Measurements from ENCODE around the gene WDR74.
"Not testable (repeated sequence)": the region's sequence is repeated elsewhere in the genome, so short reads cannot be mapped to it uniquely, and the experiment has no call there.

WDR74 gene

DNA sequence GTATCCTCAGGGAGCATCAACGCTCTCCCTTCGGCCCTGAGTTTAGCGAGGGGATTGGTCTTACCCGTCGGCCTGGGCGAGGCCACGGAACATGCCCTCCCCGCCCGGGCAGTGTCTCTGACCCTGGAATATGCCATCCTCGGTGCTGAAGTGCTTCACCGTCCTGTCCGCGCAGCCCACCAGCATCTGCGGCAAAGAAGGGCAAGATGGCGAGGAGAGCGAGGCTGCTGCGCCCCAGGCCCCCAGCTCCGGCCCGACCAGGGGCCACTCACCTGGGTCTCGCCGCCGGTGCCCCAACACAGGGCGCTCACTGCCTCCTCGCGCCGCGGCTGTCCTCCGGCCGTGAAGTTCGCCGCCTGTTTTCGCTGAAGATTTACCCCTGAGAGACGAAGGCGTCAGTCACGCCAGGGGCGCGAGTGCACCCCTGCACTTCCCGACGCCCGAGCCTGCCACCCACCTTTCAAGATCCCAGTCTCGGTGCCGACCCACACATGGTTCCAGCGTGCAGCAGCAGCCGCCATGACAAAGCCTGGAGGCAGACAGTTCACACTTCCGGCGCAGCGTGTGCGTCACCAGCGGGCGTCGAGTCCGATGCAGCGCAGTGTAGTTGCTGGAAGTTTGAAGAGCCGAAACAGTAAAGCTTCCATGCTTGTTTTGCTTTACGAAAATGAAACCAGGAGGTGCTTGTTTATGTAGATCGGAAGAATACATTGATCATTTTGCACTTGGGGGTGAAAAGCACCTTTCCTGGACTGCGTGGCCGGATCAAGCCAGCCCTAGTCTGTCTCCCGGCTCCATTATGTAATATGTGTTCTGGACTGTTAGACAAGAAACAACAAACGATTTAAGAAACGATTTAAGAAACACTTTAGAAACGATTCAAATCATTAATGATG lies at the start of gene WDR74:
TSS of gene WDR74 (minus strand) at position 541 of the 896 bp plus-strand sequence. CDS start at position 521, 20 bp downstream.
- DNase-seq, result peak; percentile 90

DNA sequence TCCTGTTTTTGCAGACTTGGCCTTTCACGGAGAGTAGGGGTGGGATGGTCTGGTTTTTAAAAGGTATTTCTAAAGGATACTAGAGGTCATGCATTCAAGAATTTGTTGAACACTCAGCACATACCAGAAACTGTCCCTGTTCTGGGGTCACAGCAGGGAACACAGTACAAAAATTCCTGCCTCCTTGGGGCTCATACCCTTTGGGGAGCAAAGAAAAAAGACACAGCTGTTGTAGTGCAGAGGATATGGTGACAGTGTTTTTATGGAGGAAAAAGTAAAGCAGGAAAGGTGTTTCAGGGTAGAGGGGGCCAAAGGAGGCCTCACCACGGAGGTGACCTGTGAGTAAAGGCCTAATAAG lies 49.7 kb upstream of the WDR74 start:
- no peak for DNase-seq

DNA sequence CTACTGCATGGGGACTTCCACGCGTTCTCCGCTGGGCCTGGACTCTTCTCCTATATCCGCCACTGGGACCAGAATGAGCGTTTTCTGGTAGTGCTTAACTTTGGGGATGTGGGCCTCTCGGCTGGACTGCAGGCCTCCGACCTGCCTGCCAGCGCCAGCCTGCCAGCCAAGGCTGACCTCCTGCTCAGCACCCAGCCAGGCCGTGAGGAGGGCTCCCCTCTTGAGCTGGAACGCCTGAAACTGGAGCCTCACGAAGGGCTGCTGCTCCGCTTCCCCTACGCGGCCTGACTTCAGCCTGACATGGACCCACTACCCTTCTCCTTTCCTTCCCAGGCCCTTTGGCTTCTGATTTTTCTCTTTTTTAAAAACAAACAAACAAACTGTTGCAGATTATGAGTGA lies 49.0 kb upstream of the WDR74 start:
- no peak for DNase-seq

DNA sequence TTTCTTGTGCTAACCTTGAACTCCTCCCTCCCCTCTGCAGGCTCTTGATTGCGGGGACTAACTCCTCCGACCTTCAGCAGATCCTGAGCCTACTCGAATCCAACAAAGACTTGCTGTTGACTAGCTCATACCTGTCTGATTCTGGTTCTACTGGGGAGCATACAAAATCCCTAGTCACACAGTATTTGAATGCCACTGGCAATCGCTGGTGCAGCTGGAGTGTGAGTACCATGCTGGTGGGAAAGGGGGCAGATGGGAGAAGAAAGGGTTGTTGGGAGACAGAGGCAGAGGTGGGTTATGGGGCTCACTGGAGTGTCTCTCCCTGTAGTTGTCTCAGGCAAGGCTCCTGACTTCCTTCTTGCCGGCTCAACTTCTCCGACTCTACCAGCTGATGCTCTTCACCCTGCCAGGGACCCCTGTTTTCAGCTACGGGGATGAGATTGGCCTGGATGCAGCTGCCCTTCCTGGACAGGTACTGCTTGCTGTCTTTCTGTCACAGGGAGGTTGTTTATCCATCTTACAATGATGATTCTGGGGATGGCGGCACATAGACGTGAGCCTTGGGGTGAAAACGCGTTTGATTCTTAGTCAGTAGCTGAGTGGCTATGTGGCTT lies 45.9 kb upstream of the WDR74 start:
- no peak for DNase-seq

- DNase-seq, result no peak
These were observed 44.3 kb upstream of the WDR74 start for GRCh38 chr11:62883673-62884072.

GRCh38 chr11:62882788-62883501 lies 43.6 kb upstream of the WDR74 start:
- no peak for DNase-seq

DNA sequence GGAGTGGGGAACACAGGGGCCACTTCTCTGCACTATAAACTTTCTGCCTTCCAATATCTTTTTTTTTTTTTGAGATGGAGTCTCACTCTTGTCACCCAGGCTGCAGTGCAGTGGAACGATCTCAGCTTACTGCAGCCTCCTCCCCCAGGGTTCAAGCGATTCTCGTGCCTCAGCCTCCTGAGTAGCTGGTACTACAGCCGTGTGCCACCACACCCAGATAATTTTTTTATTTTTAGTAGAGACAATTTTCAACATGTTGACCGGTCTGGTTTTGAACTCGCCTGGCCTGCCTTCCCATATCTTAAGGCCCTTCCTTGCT lies 43.0 kb upstream of the WDR74 start:
- no peak for DNase-seq

DNA sequence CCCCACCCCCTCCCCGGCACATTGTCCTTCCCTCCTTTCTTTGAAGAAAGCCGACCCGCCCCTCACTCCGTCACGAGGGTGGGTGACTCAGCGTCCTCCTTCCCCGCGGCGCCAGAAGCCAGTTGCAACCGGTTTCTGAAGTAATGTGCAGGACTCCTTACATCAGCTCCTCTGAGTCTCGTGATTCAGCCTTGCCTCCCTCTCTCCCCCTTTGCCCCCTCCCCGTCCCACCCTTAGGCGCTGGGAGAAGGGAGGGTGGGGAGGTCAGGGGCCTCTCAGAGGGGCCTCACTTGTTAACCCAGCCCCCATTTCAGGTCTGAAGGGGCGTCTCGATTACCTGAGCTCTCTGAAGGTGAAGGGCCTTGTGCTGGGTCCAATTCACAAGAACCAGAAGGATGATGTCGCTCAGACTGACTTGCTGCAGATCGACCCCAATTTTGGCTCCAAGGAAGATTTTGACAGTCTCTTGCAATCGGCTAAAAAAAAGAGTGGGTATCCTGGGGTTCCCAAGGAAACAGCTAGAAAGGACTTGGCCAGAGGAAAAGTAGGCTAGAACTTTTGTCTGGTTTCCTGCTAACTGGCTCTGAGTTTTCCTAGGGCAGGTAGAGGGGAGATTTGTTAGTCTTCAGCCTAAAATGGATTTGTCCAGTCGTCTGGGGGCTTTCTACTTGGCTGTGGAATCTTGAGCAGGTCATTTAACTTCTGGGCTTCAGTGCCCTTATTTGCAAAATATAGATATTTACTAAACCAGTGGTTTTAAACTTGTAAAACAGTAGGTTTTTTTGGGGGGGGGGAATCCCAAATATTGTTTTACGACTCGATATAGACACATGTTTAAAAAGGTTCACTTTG lies 42.4 kb upstream of the WDR74 start:
- peak; percentile 87 for DNase-seq

DNA sequence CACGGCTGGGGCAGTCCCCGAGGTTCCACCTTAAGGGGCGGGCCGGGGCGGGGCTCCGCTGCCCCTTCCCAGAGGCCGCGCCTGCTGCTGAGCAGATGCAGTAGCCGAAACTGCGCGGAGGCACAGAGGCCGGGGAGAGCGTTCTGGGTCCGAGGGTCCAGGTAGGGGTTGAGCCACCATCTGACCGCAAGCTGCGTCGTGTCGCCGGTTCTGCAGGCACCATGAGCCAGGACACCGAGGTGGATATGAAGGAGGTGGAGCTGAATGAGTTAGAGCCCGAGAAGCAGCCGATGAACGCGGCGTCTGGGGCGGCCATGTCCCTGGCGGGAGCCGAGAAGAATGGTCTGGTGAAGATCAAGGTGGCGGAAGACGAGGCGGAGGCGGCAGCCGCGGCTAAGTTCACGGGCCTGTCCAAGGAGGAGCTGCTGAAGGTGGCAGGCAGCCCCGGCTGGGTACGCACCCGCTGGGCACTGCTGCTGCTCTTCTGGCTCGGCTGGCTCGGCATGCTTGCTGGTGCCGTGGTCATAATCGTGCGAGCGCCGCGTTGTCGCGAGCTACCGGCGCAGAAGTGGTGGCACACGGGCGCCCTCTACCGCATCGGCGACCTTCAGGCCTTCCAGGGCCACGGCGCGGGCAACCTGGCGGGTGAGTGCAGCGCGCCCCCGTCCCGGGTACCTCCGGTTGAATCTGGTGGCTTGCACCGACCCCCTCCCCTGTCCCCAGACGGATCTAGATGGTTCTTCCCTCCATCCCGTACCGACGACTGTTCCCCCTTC lies 41.6 kb upstream of the WDR74 start, which contains the start of gene SLC3A2:
TSS of gene SLC3A2 (plus strand) at position 94 of the 776 bp plus-strand sequence. CDS start at position 222, 128 bp downstream.
- DNase-seq, result peak; percentile 85

DNA sequence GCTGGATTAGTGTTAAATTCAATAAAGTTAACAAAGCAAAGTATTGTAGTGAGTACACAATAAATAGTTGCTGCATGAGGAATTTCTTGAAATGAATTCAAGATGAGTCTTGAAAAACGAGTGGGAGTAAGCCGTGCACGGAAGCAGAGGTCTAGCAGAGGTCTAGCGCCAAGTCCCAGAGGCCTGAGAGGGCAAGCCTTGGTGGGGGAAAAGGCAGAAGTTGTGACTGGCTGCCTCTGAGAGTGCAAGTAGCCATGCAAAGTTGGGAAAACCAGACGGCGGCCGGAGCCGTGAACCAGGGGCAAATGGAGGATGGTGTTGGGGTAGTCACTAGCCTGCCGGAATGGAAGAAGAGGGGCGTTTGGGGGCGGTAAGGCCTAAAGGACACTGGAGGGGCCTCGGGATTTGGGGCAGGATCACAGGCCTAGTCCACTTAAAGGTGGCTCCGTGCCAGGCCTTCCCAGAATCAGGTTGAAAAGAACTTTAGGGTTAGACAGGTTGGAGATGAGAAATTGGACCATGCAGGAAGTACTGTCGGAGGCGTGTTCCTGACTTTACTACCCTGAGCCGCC lies 40.9 kb upstream of the WDR74 start:
- no peak for DNase-seq

- DNase-seq, result no peak
These were observed 40.0 kb upstream of the WDR74 start for GRCh38 chr11:62879235-62879978.

DNA sequence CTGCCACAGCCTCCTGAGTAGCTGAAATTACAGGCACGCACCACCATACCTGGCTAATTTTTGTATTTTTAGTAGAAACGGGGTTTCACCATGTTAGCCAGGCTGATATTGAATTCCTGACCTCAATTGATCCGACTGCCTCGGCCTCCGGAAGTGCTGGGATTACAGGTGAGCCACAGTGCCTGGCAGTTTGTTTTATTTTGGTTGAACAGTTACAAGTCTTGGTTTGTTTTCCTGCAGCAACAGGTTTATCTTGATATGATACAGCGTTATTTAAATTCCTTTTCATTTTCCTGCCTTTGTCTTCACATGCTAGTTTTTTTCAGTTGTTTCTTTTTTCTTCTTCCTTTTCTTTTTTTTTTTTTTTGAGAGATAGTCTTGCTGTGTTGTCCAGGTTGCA lies 37.3 kb upstream of the WDR74 start:
- no peak for DNase-seq

DNA sequence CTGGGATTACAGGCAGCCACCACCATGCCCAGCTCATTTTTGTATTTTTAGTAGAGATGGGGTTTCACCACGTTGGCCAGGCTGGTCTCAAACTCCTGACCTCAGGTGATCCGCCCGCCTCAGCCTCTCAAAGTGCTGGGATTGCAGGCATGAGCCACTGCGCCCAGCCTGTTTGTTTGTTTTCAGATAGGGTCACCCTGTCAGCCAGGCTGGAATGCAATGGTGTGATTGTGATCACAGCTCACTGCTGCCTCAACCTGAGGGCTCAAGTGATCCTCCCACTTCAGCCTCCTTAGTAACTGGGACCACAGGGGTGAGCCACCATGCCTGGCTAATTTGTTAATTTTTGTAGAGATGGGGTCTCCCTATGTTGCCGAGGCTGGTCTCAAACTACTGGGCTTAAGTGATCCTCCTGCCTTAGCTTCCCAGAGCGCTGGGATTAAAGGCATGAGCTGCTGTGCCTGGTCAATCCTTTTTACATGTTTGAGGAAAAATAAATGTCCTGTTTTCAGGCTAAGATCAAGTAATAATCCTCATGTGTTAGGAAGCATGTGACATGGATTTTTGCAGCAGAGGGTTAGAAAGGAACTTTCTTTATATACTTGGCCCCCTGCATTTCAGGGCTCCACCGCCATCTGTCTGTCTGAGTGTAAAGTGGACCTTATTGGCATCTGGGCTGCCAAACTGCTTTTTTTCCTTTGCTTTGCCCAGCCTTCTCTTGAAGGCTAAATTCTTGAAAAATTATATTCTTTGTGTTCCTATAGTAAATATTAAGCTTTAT lies 36.5 kb upstream of the WDR74 start:
- no peak for DNase-seq

GRCh38 chr11:62874851-62875250 lies 35.5 kb upstream of the WDR74 start:
- DNase-seq, result no peak

- DNase-seq, result no peak
These were observed 26.2 kb upstream of the WDR74 start for GRCh38 chr11:62865635-62866034.

GRCh38 chr11:62863687-62864335 lies 24.4 kb upstream of the WDR74 start:
- no peak for DNase-seq

DNA sequence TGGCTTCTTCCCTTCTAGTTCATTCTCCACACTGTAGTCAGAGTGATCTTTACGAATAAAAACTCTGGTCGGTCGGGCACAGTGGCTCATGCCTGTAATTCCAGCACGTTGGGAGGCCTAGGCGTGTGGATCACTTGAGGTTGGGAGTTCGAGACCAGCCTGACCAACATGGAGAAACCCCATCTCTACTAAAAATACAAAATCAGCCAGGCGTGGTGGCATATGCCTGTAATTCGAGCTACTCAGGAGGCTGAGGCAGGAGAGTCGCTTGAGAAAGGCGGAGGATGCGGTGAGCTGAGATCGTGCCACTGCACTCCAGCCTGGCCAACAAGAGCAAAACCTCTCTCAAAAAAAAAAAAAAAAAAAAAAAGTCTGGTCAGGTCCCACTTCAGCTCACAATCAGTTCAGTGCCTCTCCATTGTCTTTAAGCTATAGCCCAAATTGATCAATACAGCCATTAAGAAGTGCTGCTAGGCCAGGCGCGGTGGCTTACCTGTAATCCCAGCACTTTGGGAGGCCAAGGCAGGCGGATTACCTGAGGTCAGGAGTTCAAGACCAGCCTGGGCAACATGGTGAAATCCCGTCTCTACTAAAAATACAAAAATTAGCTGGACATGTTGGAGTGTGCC lies 22.3 kb upstream of the WDR74 start:
- DNase-seq, result not testable (repeated sequence)

DNA sequence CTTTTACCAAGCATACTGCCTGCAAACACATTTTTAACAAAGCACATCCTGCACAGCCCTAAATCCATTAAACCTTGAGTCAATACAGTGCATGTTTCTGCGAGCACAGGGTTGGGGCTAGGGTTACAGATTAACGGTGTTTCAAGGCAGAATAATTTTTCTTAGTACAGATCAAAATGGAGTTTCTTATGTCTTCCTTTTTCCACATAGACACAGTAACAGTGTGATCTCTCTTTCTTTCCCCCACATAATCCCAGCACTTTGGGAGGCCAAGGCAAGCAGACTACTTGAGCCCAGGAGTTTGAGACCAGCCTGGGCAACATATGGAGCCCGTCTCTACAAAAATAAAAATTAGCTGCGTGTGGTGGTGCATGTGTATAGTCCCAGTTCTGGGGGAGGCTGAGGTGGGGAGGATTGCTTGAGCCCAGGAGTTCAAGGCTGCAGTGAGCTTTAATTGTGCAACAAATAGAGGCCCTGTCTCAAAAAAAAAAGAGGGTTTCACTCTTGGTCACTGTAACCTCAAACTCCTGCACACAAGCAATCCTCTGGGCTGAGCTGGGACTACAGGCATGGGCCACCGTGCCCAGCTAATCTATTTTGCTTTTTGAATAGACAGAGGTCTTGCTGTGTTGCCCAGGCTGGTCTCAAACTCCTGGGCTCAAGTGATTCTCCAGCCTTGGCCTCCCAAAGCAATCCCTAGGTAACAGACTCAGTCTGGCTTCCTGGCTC lies 21.6 kb upstream of the WDR74 start:
- no peak for DNase-seq
